Lower leg skin (tissue), 4 donors: ENCODE measurements around the gene CNOT4. TPM values are rescaled to one million over a fixed set of nuclear protein-coding genes. Genes with fewer than 3 reads are reported as not detected.

Experiments
- DNase-seq, 2 donors: peaks; one replicate each; pipeline ENCODE4 v3.0.0-alpha.2; 2019; ENCODE audit warnings: low spot score in 2 of 2
- H3K4me3 ChIP-seq: fragments of 200-600 bp; sonication (generic); 2 replicates; pipeline ENCODE4 v1.5.1; 2017; ENCODE audit warnings: mild to moderate bottlenecking, low read depth; ENCODE audit not compliant: poor library complexity, severe bottlenecking
- CTCF ChIP-seq, 3 donors: fragments of 450-650 bp; IDR thresholded peaks; one replicate each; pipeline ENCODE4 v1.5.1; 2016; ENCODE audit warnings: antibody characterized with exemption in 3 of 3, mild to moderate bottlenecking in 3 of 3, moderate library complexity in 2 of 3
- POLR2A ChIP-seq, 2 donors: fragments of 450-650 bp; IDR thresholded peaks; one replicate each; pipeline ENCODE4 v1.6.1; 2016 to 2017; ENCODE audit warnings: antibody characterized with exemption in 2 of 2, mild to moderate bottlenecking in 1 of 2, moderate library complexity in 1 of 2
- WGBS, 2 donors: methylation state at CpG; one replicate each; pipeline ENCODE4 v1.1.5; 2018; 5-methylcytosine and 5-hydroxymethylcytosine counted together
- intact Hi-C: fragments of 100-400 bp; cut with DNase I; formaldehyde crosslinking; loops from one replicate; pipeline ENCODE4 v1.15.0; 2023; ENCODE audit warnings: low total_unique reads
- total RNA-seq, 4 donors: library from RNA; depleted of rRNA; stranded (reverse); fragments of >200 nt; gene quantifications; one replicate each; pipeline ENCODE4 v1.1.0, GENCODE V29; 2016

Gene CNOT4
- total RNA-seq, 4 donors from 2014 or later: 13.4 to 20.4 (median 16.4) TPM

DNA sequence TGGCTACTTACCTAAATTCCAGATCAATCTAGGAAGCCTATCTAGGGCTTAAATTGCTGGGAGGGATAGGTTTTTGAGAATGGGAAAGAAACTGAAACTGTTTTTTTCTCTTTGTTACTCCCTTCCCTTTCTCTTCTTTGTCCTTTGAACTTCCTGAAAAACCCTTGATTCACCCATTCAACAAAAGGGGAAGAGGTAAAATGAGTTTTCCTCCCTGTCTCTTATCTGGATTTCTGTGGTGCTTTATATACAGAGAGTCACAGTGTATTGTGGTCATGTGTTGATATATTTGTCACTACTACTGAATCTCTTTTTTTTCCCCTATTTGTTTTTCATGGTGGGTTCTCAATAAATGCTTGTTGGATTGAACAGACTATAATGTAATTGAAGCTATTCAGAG, 28.0 kb upstream of the CNOT4 start:
- DNase-seq: no peak
- intact Hi-C loops: no loop called here
- TF ChIP-seq CTCF (IDR thresholded peaks at IDR 0.05) (no peak), POLR2A (IDR thresholded peaks at IDR 0.05) (no peak)
- H3K4me3 ChIP-seq: no peak overlapping the region

- WGBS, 2 donors: 80 to 85% methylated on average over 1 of the region's 1 CpG
Measured at GRCh38 chr7:135537453-135537852, 27.6 kb upstream of the CNOT4 start.

GRCh38 chr7:135536150-135536549, 26.2 kb upstream of the CNOT4 start:
- DNase-seq: peak in 1 of 2 donors; percentile 17
- 63 to 80% methylated on average over 7 of the region's 7 CpGs for WGBS, 2 donors
- no peak overlapping the region for H3K4me3 ChIP-seq
- no peak for TF ChIP-seq CTCF (IDR thresholded peaks at IDR 0.05)
- no peak for TF ChIP-seq POLR2A (IDR thresholded peaks at IDR 0.05)
- intact Hi-C loops: no loop called here

More at GRCh38 chr7:135537453-135537852, 27.6 kb upstream of the CNOT4 start:
- no peak overlapping the region for H3K4me3 ChIP-seq
- no peak for DNase-seq
- intact Hi-C loops: no loop called here
- no peak for TF ChIP-seq CTCF (IDR thresholded peaks at IDR 0.05)
- TF ChIP-seq POLR2A (IDR thresholded peaks at IDR 0.05): no peak

DNA sequence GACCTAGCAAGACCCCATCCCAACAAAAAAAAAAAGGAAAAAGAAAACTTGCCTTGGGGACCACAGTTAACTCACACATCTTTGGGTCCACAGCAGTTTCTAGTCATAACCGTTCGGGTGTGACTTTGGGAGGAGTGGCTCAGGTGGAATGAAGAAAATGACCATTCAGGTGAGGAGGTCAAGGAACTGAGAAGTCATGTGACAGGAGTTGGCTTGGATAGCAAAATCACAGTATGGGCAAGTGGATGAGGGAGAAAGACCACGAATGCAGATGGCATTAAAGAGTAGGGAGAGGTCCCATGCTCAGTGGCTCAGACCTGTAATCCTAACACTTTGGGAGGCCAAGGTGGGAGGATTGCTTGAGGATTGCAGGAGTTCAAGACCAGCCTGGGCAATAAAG, 17.1 kb upstream of the CNOT4 start:
- TF ChIP-seq CTCF (IDR thresholded peaks at IDR 0.05) (no peak), POLR2A (IDR thresholded peaks at IDR 0.05) (no peak)
- peak in 1 of 2 donors; percentile 32 for DNase-seq
- no peak overlapping the region for H3K4me3 ChIP-seq
- 84 to 85% methylated on average over 3 of the region's 3 CpGs for WGBS, 2 donors
- intact Hi-C loops: no loop called here

- peak in 1 of 2 donors; percentile 64 for DNase-seq
- TF ChIP-seq CTCF (IDR thresholded peaks at IDR 0.05) (no peak), POLR2A (IDR thresholded peaks at IDR 0.05) (no peak)
- H3K4me3 ChIP-seq: no peak overlapping the region
- intact Hi-C loops: no loop called here
- WGBS, 2 donors: 91 to 97% methylated on average over 4 of the region's 4 CpGs
Measured at GRCh38 chr7:135525426-135525825, 15.5 kb upstream of the CNOT4 start.

DNA sequence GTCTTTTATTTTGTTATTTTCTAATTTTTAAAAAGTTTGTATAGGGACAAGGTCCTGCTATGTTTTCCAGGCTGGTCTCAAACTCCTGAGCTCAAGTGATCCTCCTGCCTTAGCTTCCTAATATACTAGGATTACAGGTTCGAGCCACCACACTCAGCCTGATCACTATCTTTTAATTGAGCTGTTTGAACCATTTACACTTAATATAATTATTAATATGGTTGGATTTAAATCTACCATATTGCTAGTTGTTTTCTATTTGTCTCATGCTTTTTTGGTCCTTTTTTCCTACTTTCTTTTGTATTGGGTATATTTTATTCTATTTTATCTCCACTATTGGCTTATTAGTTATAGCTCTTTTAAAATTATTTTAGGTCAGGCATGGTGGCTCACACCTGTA, 13.2 kb upstream of the CNOT4 start:
- no peak for DNase-seq
- no peak for TF ChIP-seq CTCF (IDR thresholded peaks at IDR 0.05)
- TF ChIP-seq POLR2A (IDR thresholded peaks at IDR 0.05): no peak
- intact Hi-C loops: no loop called here
- H3K4me3 ChIP-seq: no peak overlapping the region
- WGBS, 2 donors: 92 to 93% methylated on average over 1 of the region's 1 CpG
